ENCODE data around the gene TPCN2. TPM values are rescaled to one million over a fixed set of nuclear protein-coding genes. Genes with fewer than 3 reads are reported as not detected.

Gene TPCN2
- total RNA-seq, 2 experiments from 2014 or later = 21.4 to 22.1 TPM

GRCh38 chr11:69099180-69099579 is 50.4 kb downstream of the TPCN2 start:
- Mint-ChIP-seq H3K27me3 (peaks cover 2% of the 10 kb centered on the region), H3K9me3 (no peaks in the 10 kb centered on the region), H3K36me3 (no peaks in the 10 kb centered on the region), H3K4me3 (no peak overlapping the region), H3K27ac (no peak overlapping the region), H3K4me1 (peaks cover 7% of the 10 kb centered on the region)
- ATAC-seq (ENCODE audit: low read depth) = no peak
- POLR2A ChIA-PET = no interaction called here
- DNase-seq = no peak

- Mint-ChIP-seq H3K9me3 (no peaks in the 10 kb centered on the region), H3K27me3 (peaks cover 2% of the 10 kb centered on the region), H3K4me3 (no peak overlapping the region), H3K27ac (no peak overlapping the region), H3K36me3 (no peaks in the 10 kb centered on the region), H3K4me1 (peaks cover 7% of the 10 kb centered on the region)
- ATAC-seq (ENCODE audit: low read depth) (no peak), DNase-seq (no peak)
- POLR2A ChIA-PET = interaction anchor here (1.9 kb wide), 1 partner anchor 542 kb away, joined by 4 read pairs; no protein-coding TSS in a partner anchor
Observed at GRCh38 chr11:69100454-69101114, 51.9 kb downstream of the TPCN2 start.

- POLR2A ChIA-PET = interaction anchor here (1.9 kb wide), 1 partner anchor 542 kb away, joined by 4 read pairs; no protein-coding TSS in a partner anchor
- DNase-seq (peak; percentile 84), ATAC-seq (ENCODE audit: low read depth) (peak; percentile 74)
- Mint-ChIP-seq H3K4me3 (no peak overlapping the region), H3K36me3 (no peaks in the 10 kb centered on the region), H3K27ac (no peak overlapping the region), H3K27me3 (peaks cover 2% of the 10 kb centered on the region), H3K9me3 (no peaks in the 10 kb centered on the region), H3K4me1 (peaks cover 7% of the 10 kb centered on the region)
Observed at GRCh38 chr11:69101115-69101791, 52.5 kb downstream of the TPCN2 start.

GRCh38 chr11:69101792-69102695 is 53.3 kb downstream of the TPCN2 start:
- peaks cover 2% of the 10 kb centered on the region for H3K27me3 Mint-ChIP-seq
- peak; percentile 6 for ATAC-seq (ENCODE audit: low read depth)
- DNase-seq = no peak
- H3K27ac Mint-ChIP-seq = no peak overlapping the region
- no peaks in the 10 kb centered on the region for H3K9me3 Mint-ChIP-seq
- no peak overlapping the region for H3K4me3 Mint-ChIP-seq
- H3K36me3 Mint-ChIP-seq = no peaks in the 10 kb centered on the region
- peaks cover 10% of the 10 kb centered on the region for H3K4me1 Mint-ChIP-seq
- POLR2A ChIA-PET = interaction anchor here (1.9 kb wide), 1 partner anchor 541 kb away, joined by 4 read pairs; no protein-coding TSS in a partner anchor

- POLR2A ChIA-PET = no interaction called here
- Mint-ChIP-seq H3K4me1 (peaks cover 10% of the 10 kb centered on the region), H3K27me3 (peaks cover 2% of the 10 kb centered on the region), H3K27ac (no peak overlapping the region), H3K9me3 (no peaks in the 10 kb centered on the region), H3K4me3 (no peak overlapping the region), H3K36me3 (no peaks in the 10 kb centered on the region)
- ATAC-seq (ENCODE audit: low read depth) = no peak
- DNase-seq = no peak
Observed at GRCh38 chr11:69102732-69103615, 54.2 kb downstream of the TPCN2 start.

GRCh38 chr11:69104212-69104855 is 55.6 kb downstream of the TPCN2 start:
- DNase-seq (no peak), ATAC-seq (ENCODE audit: low read depth) (no peak)
- Mint-ChIP-seq H3K4me3 (no peak overlapping the region), H3K27me3 (peaks cover 2% of the 10 kb centered on the region), H3K9me3 (peaks cover 1% of the 10 kb centered on the region), H3K4me1 (peaks cover 7% of the 10 kb centered on the region), H3K36me3 (peaks cover 2% of the 10 kb centered on the region), H3K27ac (no peak overlapping the region)
- POLR2A ChIA-PET = no interaction called here

- H3K27ac Mint-ChIP-seq = no peak overlapping the region
- no peaks in the 10 kb centered on the region for H3K27me3 Mint-ChIP-seq
- POLR2A ChIA-PET = no interaction called here
- H3K36me3 Mint-ChIP-seq = peaks cover 2% of the 10 kb centered on the region
- DNase-seq (no peak), ATAC-seq (ENCODE audit: low read depth) (no peak)
- peaks cover 3% of the 10 kb centered on the region for H3K9me3 Mint-ChIP-seq
- peaks cover 4% of the 10 kb centered on the region for H3K4me1 Mint-ChIP-seq
- no peak overlapping the region for H3K4me3 Mint-ChIP-seq
Observed at GRCh38 chr11:69104856-69105395, 56.2 kb downstream of the TPCN2 start.

GRCh38 chr11:69105461-69106030 is 56.8 kb downstream of the TPCN2 start:
- Mint-ChIP-seq H3K4me1 (peaks cover 4% of the 10 kb centered on the region), H3K27me3 (no peaks in the 10 kb centered on the region), H3K27ac (no peak overlapping the region), H3K9me3 (peaks cover 7% of the 10 kb centered on the region), H3K4me3 (no peak overlapping the region), H3K36me3 (peaks cover 2% of the 10 kb centered on the region)
- ATAC-seq (ENCODE audit: low read depth) (no peak), DNase-seq (no peak)
- POLR2A ChIA-PET = no interaction called here

GRCh38 chr11:69106031-69106811 is 57.5 kb downstream of the TPCN2 start:
- Mint-ChIP-seq H3K9me3 (peaks cover 11% of the 10 kb centered on the region), H3K27ac (no peak overlapping the region), H3K36me3 (peaks cover 2% of the 10 kb centered on the region), H3K4me3 (no peak overlapping the region), H3K4me1 (peaks cover 4% of the 10 kb centered on the region), H3K27me3 (no peaks in the 10 kb centered on the region)
- POLR2A ChIA-PET = no interaction called here
- ATAC-seq (ENCODE audit: low read depth) (no peak), DNase-seq (no peak)

- Mint-ChIP-seq H3K27ac (no peak overlapping the region), H3K27me3 (no peaks in the 10 kb centered on the region), H3K4me3 (no peak overlapping the region), H3K9me3 (peaks cover 11% of the 10 kb centered on the region), H3K36me3 (peaks cover 2% of the 10 kb centered on the region), H3K4me1 (peaks cover 4% of the 10 kb centered on the region)
- no peak for DNase-seq
- POLR2A ChIA-PET = no interaction called here
- ATAC-seq (ENCODE audit: low read depth) = no peak
Observed at GRCh38 chr11:69107413-69107812, 58.7 kb downstream of the TPCN2 start.

GRCh38 chr11:69108030-69108429 is 59.3 kb downstream of the TPCN2 start:
- Mint-ChIP-seq H3K4me3 (no peak overlapping the region), H3K4me1 (peaks cover 4% of the 10 kb centered on the region), H3K27me3 (no peaks in the 10 kb centered on the region), H3K9me3 (peaks cover 11% of the 10 kb centered on the region), H3K27ac (no peak overlapping the region), H3K36me3 (peaks cover 2% of the 10 kb centered on the region)
- POLR2A ChIA-PET = no interaction called here
- ATAC-seq (ENCODE audit: low read depth) = no peak
- DNase-seq = no peak

All from activated naive CD8-positive, alpha-beta T cell treated with anti-CD3 and anti-CD28 coated beads, Interleukin-2, amount 10 ng/mL, durations not matched to agents 7 days and 5 days (primary cell).